OCI-LY3 (cell line): ENCODE measurements around the gene SLITRK3.

Source experiments
- H2AFZ ChIP-seq: fragments of 200-600, 300-600 bp; shearing (Covaris generic); 2 replicates; pipeline ENCODE4 v1.6.0; 2014; ENCODE audit warnings: antibody characterized with exemption, low read depth, low read length
- H3K27ac ChIP-seq: fragments of 200-600, 300-600 bp; sonication (generic); 2 replicates; pipeline ENCODE4 v1.5.1; 2014; ENCODE audit warnings: mild to moderate bottlenecking, low read length, moderate library complexity, mixed read lengths
- H3K27me3 ChIP-seq: fragments of 200-600, 300-600 bp; sonication (generic); 2 replicates; pipeline ENCODE4 v1.6.1; 2014; ENCODE audit warnings: low read depth, low read length, mixed read lengths
- H3K36me3 ChIP-seq: fragments of 200-600, 300-600 bp; sonication (generic); replicated peaks from 2 replicates; pipeline ENCODE3; 2014; ENCODE audit warnings: low read depth, low read length, mixed read lengths
- H3K4me1 ChIP-seq: fragments of 300-600, 200-600 bp; sonication (generic); 2 replicates; pipeline ENCODE4 v1.6.1; 2014; ENCODE audit warnings: low read length, mixed read lengths
- H3K4me2 ChIP-seq: fragments of 200-600, 300-600 bp; sonication (generic); 2 replicates; pipeline ENCODE4 v1.6.1; 2014; ENCODE audit warnings: low read length, mixed read lengths
- H3K4me3 ChIP-seq: fragments of 300-600, 200-600 bp; sonication (generic); 2 replicates; pipeline ENCODE4 v1.5.1; 2014; ENCODE audit warnings: antibody characterized with exemption, mild to moderate bottlenecking, low read length, moderate library complexity
- H3K79me2 ChIP-seq: fragments of 300-600, 200-600 bp; shearing (Covaris generic); 2 replicates; pipeline ENCODE4 v1.6.1; 2014; ENCODE audit warnings: mild to moderate bottlenecking, low read length, mixed read lengths
- H3K9ac ChIP-seq: fragments of 300-600, 200-600 bp; shearing (Covaris generic); 2 replicates; pipeline ENCODE4 v1.6.0; 2014; ENCODE audit warnings: mild to moderate bottlenecking, low read length, moderate library complexity
- H3K9me3 ChIP-seq: fragments of 200-600, 300-600 bp; shearing (Covaris generic); 2 replicates; pipeline ENCODE4 v1.6.1; 2014; ENCODE audit warnings: low read length, mixed read lengths; ENCODE audit not compliant: insufficient read depth
- H4K20me1 ChIP-seq: fragments of 200-600, 300-600 bp; sonication (generic); 2 replicates; pipeline ENCODE4 v1.6.1; 2016; ENCODE audit warnings: low read length, mixed read lengths; ENCODE audit not compliant: insufficient read depth
- EZH2phosphoT487 ChIP-seq: fragments of 200-600 bp; shearing (Covaris generic); IDR thresholded peaks from 2 replicates; pipeline ENCODE4 v1.6.1; 2018; ENCODE audit warnings: antibody characterized with exemption, mixed run types, low read depth
- TF ChIP-seq, protein P1 (sequence below): fragments of 200-600, 300-600 bp; sonication (generic); IDR thresholded peaks from 2 replicates; pipeline ENCODE4 v1.5.1; 2014; ENCODE audit warnings: antibody characterized with exemption, low read length, low read depth

The SLITRK3 gene

DNA sequence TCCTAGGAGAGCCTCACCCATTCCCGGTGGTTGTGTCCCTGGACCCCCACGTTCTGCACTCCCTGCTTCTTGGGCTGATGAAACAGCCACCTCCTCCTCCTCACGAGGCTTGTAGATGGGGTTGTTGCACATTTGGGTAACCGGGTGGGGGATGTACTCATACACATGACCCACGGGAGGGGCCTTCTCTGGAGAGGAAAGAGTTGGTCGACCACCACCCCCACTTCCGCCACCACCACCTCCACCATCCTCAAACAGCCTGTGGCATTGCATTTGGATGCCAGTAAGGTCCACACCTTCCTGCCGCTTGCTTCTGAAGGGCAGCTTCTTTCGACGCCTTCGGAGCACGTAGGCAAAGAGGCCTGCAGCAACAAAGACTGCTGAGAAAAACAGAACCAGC, 7.7 kb downstream of the SLITRK3 start:
- Histone ChIP-seq H3K4me1 (no peaks in the 10 kb centered on the region), H3K9me3 (no peaks in the 10 kb centered on the region), H4K20me1 (no peaks in the 10 kb centered on the region), H3K9ac (no peak overlapping the region), H3K27ac (no peak overlapping the region), H2AFZ (no peak overlapping the region), H3K27me3 (no peaks in the 10 kb centered on the region), H3K4me3 (no peak overlapping the region), H3K4me2 (no peak overlapping the region), H3K36me3 (no peaks in the 10 kb centered on the region), H3K79me2 (no peaks in the 10 kb centered on the region)
- TF ChIP-seq, protein P1, sequence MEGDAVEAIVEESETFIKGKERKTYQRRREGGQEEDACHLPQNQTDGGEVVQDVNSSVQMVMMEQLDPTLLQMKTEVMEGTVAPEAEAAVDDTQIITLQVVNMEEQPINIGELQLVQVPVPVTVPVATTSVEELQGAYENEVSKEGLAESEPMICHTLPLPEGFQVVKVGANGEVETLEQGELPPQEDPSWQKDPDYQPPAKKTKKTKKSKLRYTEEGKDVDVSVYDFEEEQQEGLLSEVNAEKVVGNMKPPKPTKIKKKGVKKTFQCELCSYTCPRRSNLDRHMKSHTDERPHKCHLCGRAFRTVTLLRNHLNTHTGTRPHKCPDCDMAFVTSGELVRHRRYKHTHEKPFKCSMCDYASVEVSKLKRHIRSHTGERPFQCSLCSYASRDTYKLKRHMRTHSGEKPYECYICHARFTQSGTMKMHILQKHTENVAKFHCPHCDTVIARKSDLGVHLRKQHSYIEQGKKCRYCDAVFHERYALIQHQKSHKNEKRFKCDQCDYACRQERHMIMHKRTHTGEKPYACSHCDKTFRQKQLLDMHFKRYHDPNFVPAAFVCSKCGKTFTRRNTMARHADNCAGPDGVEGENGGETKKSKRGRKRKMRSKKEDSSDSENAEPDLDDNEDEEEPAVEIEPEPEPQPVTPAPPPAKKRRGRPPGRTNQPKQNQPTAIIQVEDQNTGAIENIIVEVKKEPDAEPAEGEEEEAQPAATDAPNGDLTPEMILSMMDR, result no peak

DNA sequence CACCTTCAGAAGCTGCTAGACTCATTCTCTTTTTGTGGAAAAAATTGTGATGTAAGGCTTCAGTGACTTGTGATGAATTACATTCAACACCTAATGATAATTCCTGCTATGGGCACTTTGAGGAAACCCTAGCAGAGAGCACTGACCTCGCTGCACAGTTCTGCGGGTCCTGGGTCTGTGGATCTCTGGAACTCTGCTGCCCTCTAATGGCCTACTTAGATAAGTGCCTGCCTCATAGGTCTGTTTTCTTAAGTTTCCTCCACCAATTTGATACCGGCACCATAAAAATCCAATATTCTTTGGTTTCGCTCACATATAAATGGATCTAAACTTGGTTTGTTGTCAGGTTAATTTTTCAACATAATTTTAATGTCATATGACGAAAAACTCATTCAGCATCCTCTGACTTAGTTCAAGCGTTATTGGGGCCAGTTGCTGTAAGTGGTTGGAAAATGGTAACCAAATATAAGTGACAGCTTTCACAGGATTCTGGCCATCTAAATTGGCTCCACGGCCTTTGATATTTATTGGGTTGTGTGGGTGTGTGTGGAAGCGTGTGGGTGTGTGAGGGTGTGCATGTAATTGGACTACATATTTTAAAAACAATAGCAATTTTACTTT, 10.4 kb downstream of the SLITRK3 start:
- no peaks in the 10 kb centered on the region for H3K9me3 ChIP-seq
- no peaks in the 10 kb centered on the region for H3K27me3 ChIP-seq
- peak overlapping the region; percentile 60 for H3K4me2 ChIP-seq

DNA sequence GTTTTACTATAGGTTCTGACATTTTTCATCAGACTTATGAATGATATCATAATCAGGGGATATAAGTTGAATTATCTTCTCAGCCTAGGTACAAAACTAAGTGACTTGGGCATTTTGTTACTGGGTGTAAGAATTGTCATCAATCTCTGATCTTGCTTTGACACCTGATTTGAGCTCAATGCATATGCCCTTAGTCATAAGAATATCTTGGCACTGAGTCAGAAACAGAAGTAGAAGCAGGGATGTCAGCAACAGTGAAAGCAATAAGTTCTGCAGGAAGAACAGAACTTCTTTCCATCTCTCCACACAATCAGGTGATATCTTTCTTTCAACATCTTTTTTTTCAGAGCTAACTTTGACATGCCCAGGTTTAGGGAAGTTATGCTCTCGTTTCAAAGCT, 14.6 kb downstream of the SLITRK3 start:
- Histone ChIP-seq H3K27ac (no peak overlapping the region), H3K4me3 (no peak overlapping the region), H3K27me3 (no peaks in the 10 kb centered on the region), H3K4me2 (no peak overlapping the region), H4K20me1 (no peaks in the 10 kb centered on the region), H2AFZ (no peak overlapping the region), H3K79me2 (no peaks in the 10 kb centered on the region), H3K9me3 (no peaks in the 10 kb centered on the region), H3K4me1 (peaks cover 9% of the 10 kb centered on the region), H3K36me3 (no peaks in the 10 kb centered on the region), H3K9ac (no peak overlapping the region)
- TF ChIP-seq, protein P1, result no peak
- TF ChIP-seq EZH2phosphoT487, result no peak

More for the DNA sequence above, 10.4 kb downstream of the SLITRK3 start:
- Histone ChIP-seq H3K27ac (no peak overlapping the region), H2AFZ (peak overlapping the region; percentile 30), H3K36me3 (no peaks in the 10 kb centered on the region), H4K20me1 (no peaks in the 10 kb centered on the region), H3K9ac (no peak overlapping the region), H3K79me2 (no peaks in the 10 kb centered on the region), H3K4me1 (peaks cover 9% of the 10 kb centered on the region), H3K4me3 (peak overlapping the region; percentile 36)
- TF ChIP-seq, protein P1, result peak; percentile 93
- no peak for TF ChIP-seq EZH2phosphoT487

DNA sequence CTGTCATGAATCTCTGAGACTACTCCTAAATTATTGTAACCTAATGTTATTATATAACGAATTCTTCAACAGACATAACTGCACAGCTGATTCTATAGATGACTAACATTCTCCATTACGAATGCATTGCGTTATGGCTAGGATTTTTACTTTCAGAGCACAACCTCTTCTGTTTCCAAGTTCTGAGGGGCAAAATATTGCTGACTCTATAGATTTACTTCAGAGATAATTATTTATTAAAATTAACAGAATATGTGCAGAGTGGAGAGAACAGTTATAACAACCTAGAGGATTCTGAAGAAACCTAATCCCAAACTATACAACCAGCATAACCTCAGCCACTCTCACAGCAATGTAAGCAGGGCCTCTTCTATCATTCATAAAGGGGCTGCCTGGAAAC, 25.9 kb downstream of the SLITRK3 start:
- Histone ChIP-seq H3K36me3 (no peaks in the 10 kb centered on the region), H3K9ac (no peak overlapping the region), H3K27ac (no peak overlapping the region), H3K4me1 (no peaks in the 10 kb centered on the region), H3K4me3 (no peak overlapping the region), H3K4me2 (no peak overlapping the region), H2AFZ (no peak overlapping the region), H3K9me3 (no peaks in the 10 kb centered on the region), H4K20me1 (no peaks in the 10 kb centered on the region), H3K79me2 (no peaks in the 10 kb centered on the region), H3K27me3 (no peaks in the 10 kb centered on the region)
- TF ChIP-seq EZH2phosphoT487, result no peak
- TF ChIP-seq, protein P1, result no peak
